GM13977 (cell line): ENCODE data around the gene CA10.

ENCODE experiments used
- DNase-seq: peaks from one replicate; pipeline ENCODE4 v3.0.0; 2012; ENCODE audit warnings: low spot score
- CTCF ChIP-seq: IDR thresholded peaks from 2 replicates; pipeline ENCODE4 v1.5.1; 2012; ENCODE audit warnings: mild to moderate bottlenecking, control low read depth; ENCODE audit not compliant: insufficient read depth; ENCODE audit errors: extremely low read depth, missing control alignments
- in situ Hi-C: fragments of 300-500 bp; cut with MboI; formaldehyde crosslinking; loops from one replicate; pipeline ENCODE4 v1.12.0; 2022; ENCODE audit warnings: low sequenced_read_pairs, low pct_unique_long_range_greater_than_20kb, mixed read lengths, inconsistent platforms; ENCODE audit not compliant: unreplicated experiment

Gene CA10

GRCh38 chr17:51604299-51605020, 554.1 kb downstream of the CA10 start:
- no peak for TF ChIP-seq CTCF
- in situ Hi-C loops, result no loop called here
- no peak for DNase-seq

GRCh38 chr17:51601622-51602261, 556.8 kb downstream of the CA10 start:
- in situ Hi-C loops, result no loop called here
- no peak for TF ChIP-seq CTCF
- no peak for DNase-seq

GRCh38 chr17:51598824-51599223, 559.7 kb downstream of the CA10 start:
- DNase-seq, result no peak
- TF ChIP-seq CTCF, result no peak
- in situ Hi-C loops, result no loop called here

GRCh38 chr17:51597345-51597744, 561.2 kb downstream of the CA10 start:
- in situ Hi-C loops, result no loop called here
- DNase-seq, result no peak
- no peak for TF ChIP-seq CTCF

- in situ Hi-C loops, result no loop called here
- no peak for DNase-seq
- TF ChIP-seq CTCF, result no peak
Observed at GRCh38 chr17:51595826-51596398, 562.6 kb downstream of the CA10 start.

- in situ Hi-C loops, result no loop called here
- DNase-seq, result no peak
- no peak for TF ChIP-seq CTCF
Observed at GRCh38 chr17:51590071-51590656, 568.4 kb downstream of the CA10 start.
